Measurements from ENCODE around the gene PMVK. TPM values are rescaled to one million over a fixed set of nuclear protein-coding genes. Genes with fewer than 3 reads are reported as not detected.

The PMVK gene
- total and polyA plus RNA-seq, 2 of the 4 experiments (the other 2 are of a cell fraction), result 9.0 to 28.1 TPM

DNA sequence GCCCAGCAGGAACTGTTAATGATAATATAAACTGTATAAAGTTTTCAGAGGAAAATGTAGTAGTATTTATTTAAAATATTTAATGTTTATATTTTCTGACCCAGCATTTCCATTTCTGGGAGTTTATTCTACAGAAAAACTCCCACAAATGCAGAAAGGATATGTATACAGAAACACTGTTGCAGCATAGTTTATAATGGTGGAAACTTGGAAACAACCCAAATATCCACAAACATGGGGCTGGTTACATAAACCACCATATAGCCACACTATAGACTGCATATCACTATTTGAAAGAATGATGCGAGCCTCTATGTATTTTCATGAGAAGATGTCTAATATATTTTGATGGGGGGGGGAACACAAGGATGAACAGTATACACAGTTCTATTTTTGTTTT is 34.9 kb downstream of the PMVK start:
- Histone ChIP-seq H3K23ac (ENCODE audit: low read depth, low read length) (no peak overlapping the region), H3K9me3 (ENCODE audit: control insufficient read depth, insufficient read depth, low read length) (no peaks in the 10 kb centered on the region), H2AK5ac (ENCODE audit: low read depth, low read length) (no peak overlapping the region), H3K18ac (ENCODE audit: low read depth, low read length) (no peak overlapping the region), H4K20me1 (ENCODE audit: insufficient read depth, low read length) (no peaks in the 10 kb centered on the region), H3K4me3 (ENCODE audit: insufficient read depth, low read depth, low read length) (no peak overlapping the region), H2AFZ (replicated peaks; ENCODE audit: low read length, poor library complexity) (no peak overlapping the region), H3K27ac (ENCODE audit: insufficient read depth, low read length) (no peak overlapping the region), H3K4me2 (ENCODE audit: low read depth, low read length) (no peak overlapping the region), H3K56ac (ENCODE audit: extremely low read depth, insufficient read depth, low read length) (no peak overlapping the region), H2BK15ac (ENCODE audit: low read depth, low read length) (no peak overlapping the region), H4K91ac (ENCODE audit: insufficient read depth, low read depth, low read length) (no peak overlapping the region), H2BK120ac (ENCODE audit: low read depth, low read length) (no peak overlapping the region), H3K79me1 (ENCODE audit: low read depth in 1 of 2, low read length in 2 of 2) (no peaks in the 10 kb centered on the region), H4K8ac (ENCODE audit: low read depth in 2 of 2, low read length in 2 of 2) (no peak overlapping the region), H3K4ac (ENCODE audit: low read depth, low read length) (no peak overlapping the region), H3K9me1 (ENCODE audit: insufficient read depth, low read length) (no peaks in the 10 kb centered on the region), H3K9ac (ENCODE audit: low read depth, low read length) (no peak overlapping the region), H3K4me1 (ENCODE audit: control insufficient read depth, insufficient read depth, low read length) (no peaks in the 10 kb centered on the region; the same call in 1 of the 2 replicates), H3K14ac (replicated peaks; ENCODE audit: low read depth, low read length) (no peak overlapping the region), H2AK9ac (replicated peaks; ENCODE audit: low read depth, low read length, poor library complexity) (no peak overlapping the region), H3K27me3 (ENCODE audit: control insufficient read depth, insufficient read depth, low read length) (peaks cover 29% of the 10 kb centered on the region), H2BK20ac (ENCODE audit: low read depth, low read length) (no peak overlapping the region), H2BK5ac (ENCODE audit: low read depth, low read length, poor library complexity, severe bottlenecking) (no peak overlapping the region), H3K36me3 (ENCODE audit: control insufficient read depth, insufficient read depth, low read length) (no peaks in the 10 kb centered on the region), H4K5ac (ENCODE audit: low read depth, low read length) (no peak overlapping the region)
- BruUV-seq (replicated peaks), result no TSS peak
- CTCF ChIA-PET, result interaction anchor here (0.6 kb wide), 1 partner anchor 275 kb away, joined by 4 read pairs; no protein-coding TSS in a partner anchor
- dilution Hi-C loops (cut with HindIII; ENCODE audit: low sequenced_read_pairs, unreplicated experiment), result no loop called here
- POLR2A ChIA-PET (ENCODE audit: unreplicated experiment), result no interaction called here
- in situ Hi-C loops (cut with MboI; ENCODE audit: low sequenced_read_pairs), result no loop called here
- ATAC-seq (ENCODE audit: low read depth), result peak; percentile 75
- WGBS, 2 experiments (ENCODE audit: extremely low coverage in 2 of 2, insufficient read length in 1 of 2), result no CpG with 5 or more reads among the region's 1 CpG
- DNase-seq, result peak; percentile 13
- no peak for TF ChIP-seq POLR2A (IDR thresholded peaks at IDR 0.05; ENCODE audit: low read depth, low read length)
- TF ChIP-seq NFE2L2 (IDR thresholded peaks at IDR 0.05; ENCODE audit: low read depth, low read length), result no peak
- no peak for TF ChIP-seq CHD1 (IDR thresholded peaks at IDR 0.05; ENCODE audit: low read depth, low read length)
- no peak for TF ChIP-seq RFX5 (IDR thresholded peaks at IDR 0.05; ENCODE audit: low read depth, low read length)
- TF ChIP-seq, protein P1, sequence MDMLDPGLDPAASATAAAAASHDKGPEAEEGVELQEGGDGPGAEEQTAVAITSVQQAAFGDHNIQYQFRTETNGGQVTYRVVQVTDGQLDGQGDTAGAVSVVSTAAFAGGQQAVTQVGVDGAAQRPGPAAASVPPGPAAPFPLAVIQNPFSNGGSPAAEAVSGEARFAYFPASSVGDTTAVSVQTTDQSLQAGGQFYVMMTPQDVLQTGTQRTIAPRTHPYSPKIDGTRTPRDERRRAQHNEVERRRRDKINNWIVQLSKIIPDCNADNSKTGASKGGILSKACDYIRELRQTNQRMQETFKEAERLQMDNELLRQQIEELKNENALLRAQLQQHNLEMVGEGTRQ (IDR thresholded peaks at IDR 0.05; ENCODE audit: low read depth, low read length), result no peak
- TF ChIP-seq RCOR1 (IDR thresholded peaks at IDR 0.05; ENCODE audit: insufficient replicate concordance, low read length), result no peak
- TF ChIP-seq CEBPB (IDR thresholded peaks at IDR 0.05; ENCODE audit: low read depth, low read length), result no peak
- TF ChIP-seq, protein P2, sequence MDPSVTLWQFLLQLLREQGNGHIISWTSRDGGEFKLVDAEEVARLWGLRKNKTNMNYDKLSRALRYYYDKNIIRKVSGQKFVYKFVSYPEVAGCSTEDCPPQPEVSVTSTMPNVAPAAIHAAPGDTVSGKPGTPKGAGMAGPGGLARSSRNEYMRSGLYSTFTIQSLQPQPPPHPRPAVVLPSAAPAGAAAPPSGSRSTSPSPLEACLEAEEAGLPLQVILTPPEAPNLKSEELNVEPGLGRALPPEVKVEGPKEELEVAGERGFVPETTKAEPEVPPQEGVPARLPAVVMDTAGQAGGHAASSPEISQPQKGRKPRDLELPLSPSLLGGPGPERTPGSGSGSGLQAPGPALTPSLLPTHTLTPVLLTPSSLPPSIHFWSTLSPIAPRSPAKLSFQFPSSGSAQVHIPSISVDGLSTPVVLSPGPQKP (IDR thresholded peaks at IDR 0.05; ENCODE audit: borderline replicate concordance, low read depth, low read length), result no peak
- no peak for TF ChIP-seq SMC3 (IDR thresholded peaks at IDR 0.05; ENCODE audit: low read depth, low read length)
- TF ChIP-seq BHLHE40 (IDR thresholded peaks at IDR 0.05; ENCODE audit: low read depth, low read length), result no peak
- TF ChIP-seq CTCF (conservative IDR thresholded peaks at IDR 0.05; ENCODE audit: low read depth, low read length), result no peak
- no peak for TF ChIP-seq FOS (IDR thresholded peaks at IDR 0.05; ENCODE audit: low read depth, low read length)
- TF ChIP-seq RAD21 (IDR thresholded peaks at IDR 0.05; ENCODE audit: low read length), result no peak
- no peak for TF ChIP-seq MAFK (IDR thresholded peaks at IDR 0.05; ENCODE audit: low read depth, low read length)
- no peak for TF ChIP-seq MAZ (IDR thresholded peaks at IDR 0.05; ENCODE audit: borderline replicate concordance, low read depth, low read length)
- TF ChIP-seq MXI1 (IDR thresholded peaks at IDR 0.05; ENCODE audit: borderline replicate concordance, low read depth, low read length), result no peak
- intact Hi-C loops (cut with micrococcal nuclease), result no loop called here

All from IMR-90 (cell line).